Measurements from ENCODE around the gene CYP39A1. TPM values are rescaled to one million over a fixed set of nuclear protein-coding genes. Genes with fewer than 3 reads are reported as not detected.

The CYP39A1 gene
- total RNA-seq, 4 donors from 2014 or later: 3.1 to 18.9 (median 3.9) TPM

DNA sequence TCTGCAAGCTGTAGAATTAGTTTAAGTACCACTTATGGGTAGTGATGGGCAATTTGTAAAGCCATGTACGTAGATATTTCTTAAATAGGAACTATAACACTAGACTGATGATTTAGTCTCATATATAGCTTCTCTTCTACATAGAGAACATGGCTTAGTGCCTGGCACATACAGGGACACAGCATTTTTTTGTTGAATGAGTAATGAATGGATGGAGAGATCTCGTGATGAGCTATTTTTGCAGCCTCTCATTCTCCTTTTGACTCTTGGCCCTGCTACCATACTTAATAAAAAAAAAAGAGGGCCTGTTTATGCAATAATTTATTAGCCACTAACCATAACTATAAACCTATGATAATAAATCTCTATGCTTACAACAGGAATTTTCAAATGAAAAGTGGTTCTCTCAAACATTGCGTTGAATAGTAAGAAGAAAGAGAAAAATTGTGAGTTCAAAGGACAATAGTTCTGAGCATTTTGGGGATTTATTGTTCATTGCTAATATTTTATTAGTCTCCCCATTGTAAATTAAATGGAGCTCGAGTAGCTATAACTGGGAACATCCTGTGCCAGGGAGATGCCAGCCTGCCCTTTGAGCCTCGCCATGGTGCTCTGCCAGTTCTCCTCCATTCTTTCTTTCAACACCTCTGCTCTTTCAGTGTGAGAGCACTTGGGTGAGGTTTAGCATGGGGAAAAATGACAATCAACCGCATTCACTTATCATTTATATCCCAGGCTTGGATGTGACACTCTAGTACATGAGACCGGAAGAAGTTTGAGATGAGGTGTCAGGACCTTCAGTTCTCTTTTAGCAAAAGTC, 146.7 kb downstream of the CYP39A1 start:
- TF ChIP-seq, protein P1, sequence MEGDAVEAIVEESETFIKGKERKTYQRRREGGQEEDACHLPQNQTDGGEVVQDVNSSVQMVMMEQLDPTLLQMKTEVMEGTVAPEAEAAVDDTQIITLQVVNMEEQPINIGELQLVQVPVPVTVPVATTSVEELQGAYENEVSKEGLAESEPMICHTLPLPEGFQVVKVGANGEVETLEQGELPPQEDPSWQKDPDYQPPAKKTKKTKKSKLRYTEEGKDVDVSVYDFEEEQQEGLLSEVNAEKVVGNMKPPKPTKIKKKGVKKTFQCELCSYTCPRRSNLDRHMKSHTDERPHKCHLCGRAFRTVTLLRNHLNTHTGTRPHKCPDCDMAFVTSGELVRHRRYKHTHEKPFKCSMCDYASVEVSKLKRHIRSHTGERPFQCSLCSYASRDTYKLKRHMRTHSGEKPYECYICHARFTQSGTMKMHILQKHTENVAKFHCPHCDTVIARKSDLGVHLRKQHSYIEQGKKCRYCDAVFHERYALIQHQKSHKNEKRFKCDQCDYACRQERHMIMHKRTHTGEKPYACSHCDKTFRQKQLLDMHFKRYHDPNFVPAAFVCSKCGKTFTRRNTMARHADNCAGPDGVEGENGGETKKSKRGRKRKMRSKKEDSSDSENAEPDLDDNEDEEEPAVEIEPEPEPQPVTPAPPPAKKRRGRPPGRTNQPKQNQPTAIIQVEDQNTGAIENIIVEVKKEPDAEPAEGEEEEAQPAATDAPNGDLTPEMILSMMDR (IDR thresholded peaks at IDR 0.05): no peak
- no peak for TF ChIP-seq POLR2A (IDR thresholded peaks at IDR 0.05)
- H3K4me1 ChIP-seq: no peaks in the 10 kb centered on the region
- no peaks in the 10 kb centered on the region for H3K9me3 ChIP-seq
- H3K27me3 ChIP-seq: no peaks in the 10 kb centered on the region
- peak overlapping the region; percentile 44 to 76 for H3K27ac ChIP-seq
- intact Hi-C loops (cut with DNase I; ENCODE audit: low total_unique reads): no loop called here
- no peak for DNase-seq
- no peak overlapping the region for H3K4me3 ChIP-seq
- no peaks in the 10 kb centered on the region for H3K36me3 ChIP-seq

DNA sequence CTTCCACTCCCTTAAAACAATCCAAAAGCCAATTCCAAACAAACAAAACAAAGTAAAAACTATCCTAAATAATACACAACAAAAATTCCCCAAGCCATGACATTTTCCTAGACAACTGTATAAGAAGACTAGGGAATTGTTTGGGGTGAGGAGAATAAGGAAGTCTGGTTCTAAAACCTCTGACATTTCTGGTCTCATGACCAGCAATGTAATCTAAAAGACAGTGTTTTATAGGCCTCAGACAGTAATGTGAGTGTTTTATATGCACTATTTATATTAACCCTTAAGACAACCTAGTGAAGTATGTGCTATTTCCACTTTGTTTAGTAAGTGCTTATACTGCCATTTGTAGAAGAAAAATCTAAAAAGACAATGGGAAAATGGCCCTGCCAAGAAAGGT, 148.4 kb downstream of the CYP39A1 start:
- no peaks in the 10 kb centered on the region for H3K4me1 ChIP-seq
- no peaks in the 10 kb centered on the region for H3K36me3 ChIP-seq
- H3K9me3 ChIP-seq: no peaks in the 10 kb centered on the region
- no peaks in the 10 kb centered on the region for H3K27me3 ChIP-seq
- no peak for TF ChIP-seq POLR2A (IDR thresholded peaks at IDR 0.05)
- TF ChIP-seq, protein P1 (IDR thresholded peaks at IDR 0.05): no peak
- peak overlapping the region; percentile 43 to 76 for H3K27ac ChIP-seq
- no peak overlapping the region for H3K4me3 ChIP-seq
- intact Hi-C loops (cut with DNase I; ENCODE audit: low total_unique reads): no loop called here
- no peak for DNase-seq

DNA sequence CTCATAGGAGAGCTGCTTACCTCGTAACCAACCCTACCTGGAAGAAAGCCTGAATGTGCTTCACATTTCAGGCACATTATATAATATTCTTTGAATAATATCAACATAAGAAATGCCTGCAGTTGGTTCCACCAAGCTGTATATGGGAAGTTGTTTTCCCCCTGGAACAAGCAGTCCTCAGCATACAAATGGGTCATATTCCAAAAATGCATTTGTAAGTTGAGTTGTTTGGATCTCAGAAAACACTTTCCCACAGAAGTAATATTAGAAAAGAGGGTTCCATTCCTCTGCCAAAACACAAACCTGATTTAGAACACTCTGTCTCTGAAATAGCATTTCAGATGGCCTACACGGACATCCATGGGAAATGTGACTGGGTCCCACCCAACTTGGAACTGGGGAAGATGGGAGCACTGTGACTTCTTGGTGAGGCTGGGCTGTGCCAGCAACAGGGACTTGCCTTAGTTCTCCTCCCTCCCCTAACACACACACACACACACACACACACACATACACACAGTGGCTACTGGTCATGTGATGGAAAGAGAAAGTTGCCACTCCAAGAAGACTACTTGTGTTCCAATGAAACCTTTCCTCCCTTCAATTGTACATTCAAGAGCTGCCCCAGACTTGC, 150.0 kb downstream of the CYP39A1 start:
- peak overlapping the region; percentile 28 to 76 for H3K27ac ChIP-seq
- H3K4me1 ChIP-seq: no peaks in the 10 kb centered on the region
- H3K4me3 ChIP-seq: no peak overlapping the region
- H3K27me3 ChIP-seq: no peaks in the 10 kb centered on the region
- intact Hi-C loops (cut with DNase I; ENCODE audit: low total_unique reads): no loop called here
- TF ChIP-seq POLR2A (IDR thresholded peaks at IDR 0.05): no peak
- TF ChIP-seq, protein P1 (IDR thresholded peaks at IDR 0.05): no peak
- no peaks in the 10 kb centered on the region for H3K36me3 ChIP-seq
- DNase-seq: peak; percentile 36 to 45
- no peaks in the 10 kb centered on the region for H3K9me3 ChIP-seq

DNA sequence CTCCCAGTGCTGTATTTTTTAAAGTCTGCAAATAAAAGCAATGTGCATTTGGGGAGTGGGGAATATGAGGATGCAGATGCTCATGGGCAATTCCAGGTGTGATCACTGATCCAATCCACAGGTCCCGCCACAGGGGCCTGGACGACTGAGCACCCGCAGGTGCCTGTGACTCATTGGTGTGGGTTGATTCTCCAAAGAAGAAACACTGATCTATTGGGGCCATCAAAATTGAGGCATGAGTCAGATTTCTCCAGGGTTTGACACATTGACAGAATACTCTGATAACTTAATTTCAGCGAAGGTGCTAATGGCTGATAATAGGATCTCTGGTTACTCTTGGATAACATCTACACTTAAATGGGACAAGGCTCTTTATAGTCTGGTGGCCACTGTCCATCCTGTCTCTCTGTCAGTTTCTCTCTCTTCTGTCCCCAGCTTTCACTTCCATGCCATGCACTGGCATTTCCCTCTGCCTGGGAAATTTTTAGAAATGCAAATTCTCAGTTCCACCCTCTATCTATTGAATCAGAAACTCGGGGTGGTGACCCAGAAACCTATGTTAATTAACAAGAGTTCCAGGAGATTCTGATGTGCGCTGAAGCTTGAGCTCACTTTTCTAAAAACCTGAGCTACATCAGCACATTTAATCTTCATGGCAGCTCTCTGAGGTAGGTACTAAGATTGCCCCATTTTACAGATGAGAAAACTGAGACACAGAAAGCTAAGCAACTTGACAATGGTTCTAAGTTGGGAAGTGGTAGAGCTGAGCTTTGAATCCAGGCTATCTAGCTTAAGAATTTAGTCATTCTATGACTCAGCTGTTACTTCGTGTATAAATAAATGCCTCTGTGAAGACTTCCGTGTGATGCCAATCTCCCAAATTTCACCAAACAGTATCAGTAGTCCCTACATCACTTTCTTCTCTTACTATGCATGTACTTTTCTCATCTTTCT, 151.2 kb downstream of the CYP39A1 start:
- Histone ChIP-seq H3K36me3 (no peaks in the 10 kb centered on the region), H3K4me1 (no peaks in the 10 kb centered on the region), H3K27ac (peak overlapping the region; percentile 36 to 76), H3K9me3 (no peaks in the 10 kb centered on the region), H3K27me3 (no peaks in the 10 kb centered on the region), H3K4me3 (no peak overlapping the region)
- TF ChIP-seq, protein P1 (IDR thresholded peaks at IDR 0.05): no peak
- TF ChIP-seq POLR2A (IDR thresholded peaks at IDR 0.05): no peak
- DNase-seq: no peak
- intact Hi-C loops (cut with DNase I; ENCODE audit: low total_unique reads): no loop called here
